HFF-Myc (cell line): Measurements from ENCODE around the gene RAMACL.
"Not testable (repeated sequence)": the region's sequence is repeated elsewhere in the genome, so short reads cannot be mapped to it uniquely, and the experiment has no call there.

Source experiments
- DNase-seq: peaks from one replicate; pipeline ENCODE4 v3.0.0-alpha.2; 2011; ENCODE audit warnings: low read depth; ENCODE audit errors: extremely low read depth
- H3K4me3 ChIP-seq: replicated peaks from 2 replicates; pipeline ENCODE4 v1.5.1; 2011; ENCODE audit warnings: low read depth, mild to moderate bottlenecking, control low read depth, low read length
- TF ChIP-seq, protein P1 (sequence below): IDR thresholded peaks from 2 replicates; pipeline ENCODE4 v1.5.1; 2012; ENCODE audit warnings: mild to moderate bottlenecking, low read depth, low read length, control low read depth; ENCODE audit errors: missing control alignments

RAMACL gene

DNA sequence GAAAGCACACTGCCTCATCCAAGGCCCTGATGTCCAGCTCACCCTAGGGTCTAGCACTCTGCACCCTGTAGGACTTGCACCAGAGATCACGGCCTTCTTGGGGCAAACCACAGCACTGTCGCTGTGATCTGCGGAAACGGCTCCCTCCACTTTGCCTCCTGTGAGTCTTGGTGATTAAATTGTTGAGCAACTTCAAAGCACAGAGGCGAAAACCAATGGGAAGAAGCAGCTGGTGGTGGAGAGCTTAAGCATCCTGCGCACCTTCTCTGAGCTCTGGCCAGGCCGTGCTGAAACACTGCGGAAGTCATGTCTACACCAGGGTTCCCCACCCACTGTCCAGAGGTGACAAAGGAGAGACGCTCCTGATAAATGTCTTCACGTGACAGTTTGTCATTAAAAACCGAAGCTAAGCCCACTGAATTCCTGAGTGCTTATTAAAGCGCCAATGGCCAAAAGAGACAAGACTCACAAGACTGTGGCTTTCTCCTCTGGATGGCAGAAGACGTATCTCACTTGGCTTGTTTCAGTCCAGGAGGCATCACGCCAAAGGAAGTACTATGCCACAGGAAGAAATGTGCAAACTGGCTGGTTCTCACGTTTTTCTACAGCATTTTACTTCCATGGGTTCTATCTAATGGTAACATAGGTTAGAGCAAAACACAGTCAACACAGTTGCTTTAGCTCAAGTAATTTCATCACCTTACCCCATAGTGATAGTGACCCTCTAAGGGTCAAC, 3.1 kb downstream of the RAMACL start:
- TF ChIP-seq, protein P1, sequence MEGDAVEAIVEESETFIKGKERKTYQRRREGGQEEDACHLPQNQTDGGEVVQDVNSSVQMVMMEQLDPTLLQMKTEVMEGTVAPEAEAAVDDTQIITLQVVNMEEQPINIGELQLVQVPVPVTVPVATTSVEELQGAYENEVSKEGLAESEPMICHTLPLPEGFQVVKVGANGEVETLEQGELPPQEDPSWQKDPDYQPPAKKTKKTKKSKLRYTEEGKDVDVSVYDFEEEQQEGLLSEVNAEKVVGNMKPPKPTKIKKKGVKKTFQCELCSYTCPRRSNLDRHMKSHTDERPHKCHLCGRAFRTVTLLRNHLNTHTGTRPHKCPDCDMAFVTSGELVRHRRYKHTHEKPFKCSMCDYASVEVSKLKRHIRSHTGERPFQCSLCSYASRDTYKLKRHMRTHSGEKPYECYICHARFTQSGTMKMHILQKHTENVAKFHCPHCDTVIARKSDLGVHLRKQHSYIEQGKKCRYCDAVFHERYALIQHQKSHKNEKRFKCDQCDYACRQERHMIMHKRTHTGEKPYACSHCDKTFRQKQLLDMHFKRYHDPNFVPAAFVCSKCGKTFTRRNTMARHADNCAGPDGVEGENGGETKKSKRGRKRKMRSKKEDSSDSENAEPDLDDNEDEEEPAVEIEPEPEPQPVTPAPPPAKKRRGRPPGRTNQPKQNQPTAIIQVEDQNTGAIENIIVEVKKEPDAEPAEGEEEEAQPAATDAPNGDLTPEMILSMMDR: no peak
- no peak overlapping the region for H3K4me3 ChIP-seq
- no peak for DNase-seq

DNA sequence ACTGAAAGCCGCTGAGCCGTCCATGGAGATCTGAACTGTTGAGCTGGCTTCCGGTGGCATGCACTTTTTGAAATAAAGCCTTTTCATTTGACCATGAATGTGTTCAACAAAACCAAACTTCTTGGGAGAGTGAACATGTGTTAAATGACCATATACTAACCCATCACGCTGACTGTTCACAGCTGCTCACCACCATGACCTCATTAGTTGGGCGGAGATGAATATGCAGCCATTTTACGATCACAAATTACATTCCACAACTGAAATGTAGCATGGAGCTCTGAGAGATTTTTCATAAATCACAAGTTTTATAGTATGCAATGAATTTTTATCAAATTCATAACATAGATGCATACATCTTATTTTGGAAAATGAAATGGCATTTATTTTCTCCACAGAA, 4.2 kb downstream of the RAMACL start:
- no peak overlapping the region for H3K4me3 ChIP-seq
- no peak for DNase-seq
- TF ChIP-seq, protein P1: no peak

DNA sequence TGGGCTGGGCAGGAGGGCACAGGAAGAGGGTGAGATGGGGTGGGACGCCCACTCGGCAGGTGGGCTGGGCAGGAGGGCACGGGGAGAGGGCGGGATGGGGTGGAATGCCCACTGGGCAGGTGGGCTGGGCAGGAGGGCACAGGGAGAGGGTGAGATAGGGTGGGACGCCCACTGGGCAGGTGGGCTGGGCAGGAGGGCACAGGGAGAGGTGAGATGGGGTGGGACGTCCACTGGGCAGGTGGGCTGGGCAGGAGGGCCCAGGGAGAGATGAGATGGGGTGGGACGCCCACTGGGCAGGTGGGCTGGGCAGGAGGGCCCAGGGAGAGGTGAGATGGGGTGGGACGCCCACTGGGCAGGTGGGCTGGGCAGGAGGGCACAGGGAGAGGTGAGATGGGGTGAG, 4.7 kb downstream of the RAMACL start:
- not testable (repeated sequence) for H3K4me3 ChIP-seq, DNase-seq

GRCh38 chr6:166581091-166581511, 5.4 kb downstream of the RAMACL start:
- no peak overlapping the region for H3K4me3 ChIP-seq
- TF ChIP-seq, protein P1: no peak
- no peak for DNase-seq

DNA sequence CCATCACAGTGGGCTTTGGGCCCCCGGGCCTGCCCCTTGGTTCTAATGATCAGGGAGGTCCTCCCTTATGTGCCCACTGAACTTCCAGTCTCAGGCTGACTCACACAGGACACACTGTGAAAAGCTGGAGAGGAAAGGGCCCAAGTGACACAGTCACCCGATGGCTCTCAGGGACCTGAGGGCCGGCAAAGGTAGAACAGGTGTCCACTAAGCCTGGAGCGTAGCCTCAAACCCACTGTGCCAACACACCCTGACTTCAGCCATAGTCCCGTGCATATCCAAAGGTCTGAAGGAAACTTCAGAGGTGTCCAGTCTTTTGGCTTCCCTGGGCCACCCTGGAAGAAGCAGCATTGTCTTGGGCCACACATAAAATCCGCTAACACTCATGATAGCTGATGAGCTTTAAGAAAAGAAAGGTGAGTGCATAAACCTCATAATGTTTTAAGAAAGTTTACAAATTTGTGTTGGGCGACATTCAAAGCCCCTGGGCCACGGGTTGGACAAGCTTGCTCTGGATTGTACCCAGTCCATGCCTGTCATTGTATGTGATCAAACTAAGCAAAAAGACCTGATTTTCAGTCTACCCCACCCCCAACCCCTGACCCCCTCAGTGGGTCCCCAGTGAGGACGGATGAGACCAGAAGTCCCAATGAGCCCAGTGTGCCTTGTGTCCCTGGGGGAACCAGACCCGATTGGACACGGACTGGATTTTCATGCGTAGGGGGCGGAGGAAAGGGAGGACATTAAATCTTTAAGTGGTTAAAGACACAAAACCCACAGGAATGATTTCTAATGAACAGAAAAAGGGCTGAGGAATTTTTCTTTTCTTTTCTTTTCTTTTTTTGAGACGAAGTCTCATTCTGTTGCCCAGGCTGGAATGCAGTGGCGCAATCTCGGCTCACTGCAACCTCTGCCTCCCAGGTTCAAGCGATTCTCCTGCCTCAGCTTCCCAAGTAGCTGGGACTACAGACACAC, 6.1 kb downstream of the RAMACL start:
- DNase-seq: no peak
- H3K4me3 ChIP-seq: no peak overlapping the region
- TF ChIP-seq, protein P1: no peak

GRCh38 chr6:166579237-166579850, 7.1 kb downstream of the RAMACL start:
- no peak for DNase-seq
- TF ChIP-seq, protein P1: no peak
- no peak overlapping the region for H3K4me3 ChIP-seq
